GM12801 (cell line): Measurements from ENCODE around the gene BTBD17.

ENCODE experiments used
- TF ChIP-seq, protein P1 (sequence below): IDR thresholded peaks from one replicate; pipeline ENCODE4 v1.5.1; 2011; ENCODE audit warnings: control low read depth; ENCODE audit not compliant: insufficient read length; ENCODE audit errors: extremely low read depth

The BTBD17 gene

DNA sequence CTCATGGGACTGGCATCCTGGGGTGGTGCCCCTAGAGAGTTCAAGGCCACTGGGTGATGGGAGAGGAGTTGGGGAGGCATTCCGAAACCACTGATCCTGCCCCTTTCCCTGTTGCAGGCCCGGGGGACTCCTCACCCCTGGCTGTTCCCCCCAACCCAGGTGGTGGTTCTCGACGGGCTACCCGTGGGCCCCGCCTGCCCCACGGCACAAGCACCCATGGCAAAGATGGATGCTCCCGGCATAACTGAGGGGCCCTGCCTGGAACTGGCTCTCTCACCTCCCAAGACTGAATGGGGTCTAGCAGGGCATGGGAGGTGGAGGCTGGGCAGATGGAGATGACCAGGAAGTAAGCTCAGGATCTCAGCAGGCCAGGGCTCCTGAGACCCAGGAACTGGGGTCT is 6.6 kb downstream of the BTBD17 start:
- TF ChIP-seq, protein P1, sequence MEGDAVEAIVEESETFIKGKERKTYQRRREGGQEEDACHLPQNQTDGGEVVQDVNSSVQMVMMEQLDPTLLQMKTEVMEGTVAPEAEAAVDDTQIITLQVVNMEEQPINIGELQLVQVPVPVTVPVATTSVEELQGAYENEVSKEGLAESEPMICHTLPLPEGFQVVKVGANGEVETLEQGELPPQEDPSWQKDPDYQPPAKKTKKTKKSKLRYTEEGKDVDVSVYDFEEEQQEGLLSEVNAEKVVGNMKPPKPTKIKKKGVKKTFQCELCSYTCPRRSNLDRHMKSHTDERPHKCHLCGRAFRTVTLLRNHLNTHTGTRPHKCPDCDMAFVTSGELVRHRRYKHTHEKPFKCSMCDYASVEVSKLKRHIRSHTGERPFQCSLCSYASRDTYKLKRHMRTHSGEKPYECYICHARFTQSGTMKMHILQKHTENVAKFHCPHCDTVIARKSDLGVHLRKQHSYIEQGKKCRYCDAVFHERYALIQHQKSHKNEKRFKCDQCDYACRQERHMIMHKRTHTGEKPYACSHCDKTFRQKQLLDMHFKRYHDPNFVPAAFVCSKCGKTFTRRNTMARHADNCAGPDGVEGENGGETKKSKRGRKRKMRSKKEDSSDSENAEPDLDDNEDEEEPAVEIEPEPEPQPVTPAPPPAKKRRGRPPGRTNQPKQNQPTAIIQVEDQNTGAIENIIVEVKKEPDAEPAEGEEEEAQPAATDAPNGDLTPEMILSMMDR = no peak

DNA sequence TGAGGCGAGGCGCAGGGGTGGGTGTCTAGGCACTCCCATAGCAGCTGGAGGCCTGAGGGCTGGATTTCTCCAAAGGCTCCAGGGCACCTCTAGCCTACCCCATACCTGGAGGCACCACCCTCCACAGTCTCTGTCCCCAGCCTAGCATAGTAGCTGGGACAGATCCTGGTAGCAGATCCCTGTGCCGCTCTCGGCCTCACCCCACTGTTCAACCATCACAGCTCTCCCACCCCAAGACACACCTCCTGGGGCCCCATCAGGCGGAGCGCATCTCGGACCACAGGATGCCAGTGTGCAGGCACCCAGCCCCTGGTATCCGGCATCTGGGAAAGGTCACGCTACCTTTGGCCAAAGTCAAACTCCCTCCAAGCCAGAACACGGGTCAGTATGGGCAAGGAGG is 7.1 kb downstream of the BTBD17 start:
- TF ChIP-seq, protein P1 = no peak

DNA sequence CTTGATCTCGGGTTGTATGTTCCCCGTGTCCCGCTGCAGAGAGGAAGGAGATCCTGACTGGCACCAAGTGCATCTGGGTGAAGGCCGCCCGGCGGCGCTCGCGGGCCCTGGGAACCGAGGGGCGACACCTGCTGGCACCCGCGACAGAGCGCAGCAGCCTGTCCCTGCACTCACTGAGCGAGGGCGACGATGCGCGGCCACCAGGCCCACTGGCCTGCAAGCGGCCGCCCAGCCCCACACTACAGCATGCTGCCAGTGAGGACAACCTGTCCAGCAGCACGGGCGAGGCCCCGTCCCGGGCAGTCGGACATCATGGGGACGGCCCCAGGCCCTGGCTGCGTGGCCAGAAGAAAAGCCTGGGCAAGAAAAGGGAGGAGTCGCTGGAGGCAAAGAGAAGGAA is 7.5 kb downstream of the BTBD17 start:
- TF ChIP-seq, protein P1 = no peak

DNA sequence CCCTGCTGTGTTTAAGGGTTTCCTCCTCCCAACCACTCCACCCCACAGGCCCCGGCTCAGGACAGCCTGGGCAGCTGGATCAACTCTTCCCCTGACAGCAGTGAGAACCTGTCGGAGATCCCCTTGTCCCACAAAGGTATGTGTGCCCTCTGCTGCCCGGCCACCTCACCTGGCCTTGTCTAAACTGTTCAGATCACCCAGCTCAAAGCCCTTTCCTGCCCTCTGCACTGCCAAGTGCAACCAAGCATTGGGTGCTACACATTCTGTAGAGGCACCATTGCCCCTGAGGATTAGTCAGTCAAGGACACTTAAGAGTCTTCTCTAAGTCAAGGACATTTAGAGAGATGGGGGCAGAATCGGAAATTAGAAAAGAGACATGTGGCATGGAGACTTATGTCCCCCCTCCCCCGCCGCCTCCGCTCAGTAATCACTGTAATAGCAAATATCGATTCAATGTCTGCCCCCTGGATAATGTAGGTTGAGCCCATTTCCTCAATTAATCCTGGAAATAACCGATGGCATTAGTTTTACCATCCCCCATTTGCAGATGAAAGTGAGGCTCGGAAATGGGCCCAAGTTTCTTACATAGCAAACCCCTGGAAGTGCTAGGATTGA is 8.1 kb downstream of the BTBD17 start:
- TF ChIP-seq, protein P1 = no peak

DNA sequence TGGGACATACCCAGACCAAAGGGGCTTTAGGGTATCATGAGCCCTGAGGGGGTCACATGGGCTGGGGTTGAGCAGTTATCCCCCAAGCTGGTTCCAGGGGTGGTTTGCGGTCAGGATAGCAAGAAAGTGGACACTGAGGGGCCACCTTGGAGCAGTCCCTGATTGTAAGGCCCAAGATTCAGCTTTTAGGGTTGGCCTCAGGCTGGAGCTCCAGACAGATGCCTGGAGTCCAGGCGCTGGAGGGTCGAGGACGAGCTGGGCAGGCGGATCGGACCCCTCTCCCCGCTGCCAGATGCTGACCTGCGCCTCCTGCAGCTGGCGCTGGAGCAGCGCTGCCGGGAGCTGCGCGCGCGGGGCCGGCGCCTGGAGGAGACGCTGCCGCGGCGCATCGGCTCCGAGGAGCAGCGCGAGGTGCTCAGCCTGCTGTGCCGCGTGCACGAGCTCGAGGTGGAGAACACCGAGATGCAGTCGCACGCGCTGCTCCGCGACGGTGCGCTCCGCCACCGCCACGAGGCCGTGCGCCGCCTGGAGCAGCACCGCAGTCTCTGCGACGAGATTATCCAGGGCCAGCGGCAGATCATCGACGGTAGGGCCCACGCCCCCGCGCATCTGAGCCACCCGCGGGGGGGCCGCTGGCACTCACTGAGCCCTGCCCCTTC is 10.0 kb downstream of the BTBD17 start:
- TF ChIP-seq, protein P1 = no peak

DNA sequence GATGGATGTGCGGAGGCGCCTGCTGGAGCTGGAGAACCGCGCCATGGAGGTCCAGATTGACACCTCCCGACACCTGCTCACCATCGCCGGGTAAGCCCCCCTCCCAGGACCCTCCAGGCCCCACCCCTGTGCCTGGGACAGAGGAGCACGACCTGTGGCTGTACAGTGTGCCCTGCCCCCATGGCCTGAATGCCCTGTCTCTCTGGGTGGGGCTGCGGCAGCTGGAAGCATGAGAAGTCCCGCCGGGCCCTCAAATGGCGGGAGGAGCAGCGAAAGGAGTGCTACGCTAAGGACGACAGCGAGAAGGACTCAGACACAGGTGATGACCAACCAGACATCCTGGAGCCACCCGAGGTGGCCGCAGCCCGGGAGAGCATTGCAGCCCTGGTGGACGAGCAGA is 11.2 kb downstream of the BTBD17 start:
- TF ChIP-seq, protein P1 = no peak

DNA sequence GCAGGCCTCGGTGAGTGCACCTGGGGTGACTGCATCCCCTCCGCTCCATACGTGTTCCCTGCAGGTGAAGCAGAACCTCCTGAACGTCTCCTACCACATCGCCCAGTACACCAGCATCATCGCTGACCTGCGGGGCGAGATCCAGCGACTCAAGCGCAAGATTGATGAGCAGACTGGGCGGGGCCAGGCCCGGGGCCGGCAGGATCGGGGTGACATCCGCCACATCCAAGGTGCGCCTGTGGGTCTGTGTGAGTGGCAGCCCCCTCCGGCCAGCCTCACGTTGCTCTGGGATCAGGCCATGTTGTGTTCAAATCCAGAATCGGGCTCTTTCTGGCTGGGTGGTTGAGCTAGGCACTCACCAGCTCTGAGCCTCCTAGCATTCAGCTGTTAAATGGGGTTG is 12.5 kb downstream of the BTBD17 start:
- TF ChIP-seq, protein P1 = no peak

DNA sequence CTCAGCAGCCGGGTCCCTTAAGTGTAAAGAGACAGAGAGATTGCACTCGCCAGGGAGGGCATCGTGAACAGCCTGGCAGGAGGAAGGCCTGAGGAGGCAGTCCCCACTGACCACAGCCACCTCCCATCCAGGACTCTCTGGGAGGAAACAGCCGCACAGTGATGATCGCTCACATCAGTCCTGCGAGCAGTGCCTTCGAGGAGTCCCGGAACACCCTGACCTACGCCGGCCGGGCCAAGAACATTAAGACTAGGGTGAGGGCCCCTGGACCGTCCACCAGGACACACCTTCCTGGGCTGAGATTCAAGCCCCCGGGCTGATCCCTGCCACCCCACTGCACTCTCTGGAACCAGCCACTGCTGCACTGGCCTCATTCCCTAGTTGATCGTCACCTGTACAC is 14.0 kb downstream of the BTBD17 start:
- TF ChIP-seq, protein P1 = no peak
